Testis (tissue), 3 donors: ENCODE data around the gene CCR2. TPM values are rescaled to one million over a fixed set of nuclear protein-coding genes. Genes with fewer than 3 reads are reported as not detected.

Experiments used
- DNase-seq: peaks from one replicate; pipeline ENCODE4 v3.0.0-alpha.2; 2019
- H3K27ac ChIP-seq, 2 donors: fragments of 200-600 bp; sonication (generic); one replicate each; pipeline ENCODE4 v1.5.1; 2019
- H3K27me3 ChIP-seq: fragments of 200-600 bp; sonication (generic); one replicate; pipeline ENCODE4 v1.5.1; 2019
- H3K36me3 ChIP-seq: fragments of 200-600 bp; sonication (generic); one replicate; pipeline ENCODE4 v1.5.1; 2017; ENCODE audit warnings: low read depth; ENCODE audit errors: missing control alignments
- H3K4me1 ChIP-seq: fragments of 200-600 bp; sonication (generic); one replicate; pipeline ENCODE4 v1.5.1; 2019
- H3K4me3 ChIP-seq, 2 donors: fragments of 200-600 bp; sonication (generic); one replicate each; pipeline ENCODE4 v1.5.1; 2017 to 2019
- H3K9me3 ChIP-seq: fragments of 200-600 bp; sonication (generic); one replicate; pipeline ENCODE4 v1.5.1; 2017
- CTCF ChIP-seq, 3 experiments: fragments of 450-650 bp in 2 of 3; fragments of 200-600 bp in 1 of 3; sonication (generic) in 1 of 3; IDR thresholded peaks; one replicate each; pipeline ENCODE4 v1.5.1; 2016 to 2019; ENCODE audit warnings: antibody characterized with exemption in 3 of 3, mild to moderate bottlenecking in 2 of 3, moderate library complexity in 1 of 3
- POLR2A ChIP-seq: fragments of 450-650 bp; IDR thresholded peaks from one replicate; pipeline ENCODE4 v1.6.1; 2017; ENCODE audit warnings: antibody characterized with exemption, mild to moderate bottlenecking, moderate library complexity
- WGBS, 2 donors: methylation state at CpG; one replicate each; pipeline ENCODE4 v1.1.5; 2018; 5-methylcytosine and 5-hydroxymethylcytosine counted together
- intact Hi-C: fragments of 100-400 bp; cut with DNase I; formaldehyde crosslinking; loops from one replicate; pipeline ENCODE4 v1.15.1; 2023; ENCODE audit warnings: low total_unique reads
- polyA plus RNA-seq: library from polyadenylated mRNA; stranded (reverse); fragments of 350-450 nt; fragmentation: Illumina TruSeq; extraction: RNeasy Lipid Tissue Mini Kit (QIAGEN cat#74804); gene quantifications from one replicate; pipeline ENCODE4 v1.2.3, GENCODE V29; 2014; ENCODE audit warnings: low read depth, low replicate concordance; ENCODE audit not compliant: insufficient read depth
- total RNA-seq, 2 donors: library from RNA; depleted of rRNA; stranded (reverse); fragments of >200 nt; gene quantifications; one replicate each; pipeline ENCODE4 v1.2.3, GENCODE V29; 2016

CCR2 gene
- total and polyA plus RNA-seq, 3 donors from 2014 or later, result 1.2 to 2.7 TPM; not detected in 1

- no peak overlapping the region for H3K27ac ChIP-seq
- intact Hi-C loops, result no loop called here
- no peaks in the 10 kb centered on the region for H3K36me3 ChIP-seq
- no peaks in the 10 kb centered on the region for H3K9me3 ChIP-seq
- H3K4me3 ChIP-seq, result no peak overlapping the region
- no peaks in the 10 kb centered on the region for H3K4me1 ChIP-seq
- DNase-seq, result peak; percentile 35
- H3K27me3 ChIP-seq, result no peaks in the 10 kb centered on the region
- WGBS, 2 donors, result 51 to 61% methylated on average over 11 of the region's 11 CpGs
- TF ChIP-seq POLR2A (no peak), CTCF (IDR thresholded peaks at IDR 0.05) (no peak)
These were observed 6.0 kb downstream of the CCR2 start for GRCh38 chr3:46359733-46360493.

- DNase-seq, result no peak
- H3K4me1 ChIP-seq, result no peaks in the 10 kb centered on the region
- no peak overlapping the region for H3K27ac ChIP-seq
- H3K27me3 ChIP-seq, result no peaks in the 10 kb centered on the region
- 75 to 82% methylated on average over 6 of the region's 6 CpGs for whole genome bisulfite sequencing, 2 donors
- H3K9me3 ChIP-seq, result no peaks in the 10 kb centered on the region
- H3K4me3 ChIP-seq, result no peak overlapping the region
- intact Hi-C loops, result no loop called here
- TF ChIP-seq POLR2A (no peak), CTCF (IDR thresholded peaks at IDR 0.05) (no peak)
- H3K36me3 ChIP-seq, result no peaks in the 10 kb centered on the region
These were observed 7.0 kb downstream of the CCR2 start for GRCh38 chr3:46360907-46361306.

GRCh38 chr3:46361408-46362283 is 7.7 kb downstream of the CCR2 start:
- DNase-seq, result no peak
- intact Hi-C loops, result no loop called here
- Histone ChIP-seq H3K4me3 (no peak overlapping the region), H3K36me3 (no peaks in the 10 kb centered on the region), H3K27ac (no peak overlapping the region), H3K27me3 (no peaks in the 10 kb centered on the region), H3K9me3 (no peaks in the 10 kb centered on the region), H3K4me1 (no peaks in the 10 kb centered on the region)
- 71 to 86% methylated on average over 8 of the region's 8 CpGs for WGBS, 2 donors
- TF ChIP-seq POLR2A, result no peak
- TF ChIP-seq CTCF (IDR thresholded peaks at IDR 0.05), result no peak

- Histone ChIP-seq H3K4me1 (no peaks in the 10 kb centered on the region), H3K9me3 (no peaks in the 10 kb centered on the region), H3K27ac (no peak overlapping the region), H3K36me3 (no peaks in the 10 kb centered on the region), H3K4me3 (no peak overlapping the region), H3K27me3 (no peaks in the 10 kb centered on the region)
- intact Hi-C loops, result no loop called here
- 82 to 88% methylated on average over 4 of the region's 4 CpGs for WGBS, 2 donors
- TF ChIP-seq CTCF (IDR thresholded peaks at IDR 0.05) (no peak), POLR2A (no peak)
- DNase-seq, result no peak
These were observed 11.1 kb downstream of the CCR2 start for GRCh38 chr3:46365041-46365440.
